OCI-LY7 (cell line): ENCODE results near the gene AP1M2. TPM values are rescaled to one million over a fixed set of nuclear protein-coding genes. Genes with fewer than 3 reads are reported as not detected.
"Not testable (repeated sequence)": the region's sequence is repeated elsewhere in the genome, so short reads cannot be mapped to it uniquely, and the experiment has no call there.

Experiments
- BruUV-seq: library from RNA; stranded (reverse); fragments of 400-500 nt; replicated peaks from 2 replicates; lab custom pipeline; 2021; lab: Mats Ljungman, UMichigan
- CTCF ChIA-PET: fragments of 300-600 bp; sonication (Branson Sonifier 250); formaldehyde crosslinking; loops from one replicate; lab custom pipeline; 2022; ENCODE audit warnings: antibody characterized with exemption; ENCODE audit not compliant: unreplicated experiment; lab: Charles Lee
- POLR2A ChIA-PET: fragments of 300-600 bp; sonication (Branson Sonifier 250); formaldehyde crosslinking; loops from one replicate; lab custom pipeline; 2022; ENCODE audit warnings: antibody characterized with exemption; lab: Charles Lee
- DNase-seq: peaks from one replicate; pipeline ENCODE4 v3.0.0-alpha.2; 2015; ENCODE audit warnings: low spot score
- H2AFZ ChIP-seq: fragments of 200-600 bp; sonication (generic), shearing (Covaris generic); 2 replicates; pipeline ENCODE4 v1.6.1; 2014; ENCODE audit warnings: mild to moderate bottlenecking, antibody characterized with exemption, low read length, moderate library complexity
- H3K27ac ChIP-seq: fragments of 200-600 bp; sonication (generic); 2 replicates; pipeline ENCODE4 v1.5.1; 2014; ENCODE audit warnings: mixed run types, low read depth, mild to moderate bottlenecking, moderate library complexity, low read length, inconsistent platforms; ENCODE audit not compliant: poor library complexity, severe bottlenecking
- H3K36me3 ChIP-seq: fragments of 200-600 bp; sonication (generic); 2 replicates; pipeline ENCODE4 v1.6.1; 2014; ENCODE audit warnings: mild to moderate bottlenecking, antibody characterized with exemption, low read length, moderate library complexity, mixed read lengths; ENCODE audit not compliant: insufficient read depth
- H3K4me1 ChIP-seq: fragments of 200-600 bp; sonication (generic); 2 replicates; pipeline ENCODE4 v1.5.1; 2014; ENCODE audit warnings: mild to moderate bottlenecking, low read length; ENCODE audit not compliant: insufficient read depth, poor library complexity, severe bottlenecking
- H3K4me2 ChIP-seq: fragments of 200-600 bp; sonication (generic); 2 replicates; pipeline ENCODE4 v1.6.1; 2014; ENCODE audit warnings: mild to moderate bottlenecking, low read length
- H3K4me3 ChIP-seq: fragments of 200-600 bp; sonication (generic); 2 replicates; pipeline ENCODE4 v1.5.1; 2014; ENCODE audit warnings: mild to moderate bottlenecking, low read depth, low read length; ENCODE audit not compliant: poor library complexity, severe bottlenecking
- H3K79me2 ChIP-seq: fragments of 200-600 bp; sonication (generic); 2 replicates; pipeline ENCODE4 v1.6.1; 2016; ENCODE audit warnings: low read depth, mild to moderate bottlenecking, low read length, moderate library complexity, mixed read lengths; ENCODE audit not compliant: insufficient read depth
- H3K9me2 ChIP-seq: fragments of 200-600 bp; sonication (generic); 2 replicates; pipeline ENCODE4 v1.6.1; 2016; ENCODE audit warnings: mild to moderate bottlenecking, low read length, mixed read lengths; ENCODE audit not compliant: insufficient read depth
- H3K9me3 ChIP-seq: fragments of 200-600 bp; sonication (generic); 2 replicates; pipeline ENCODE4 v1.6.1; 2014; ENCODE audit warnings: mild to moderate bottlenecking, mixed run types, low read length, mixed read lengths
- H4K20me1 ChIP-seq: fragments of 200-600 bp; sonication (generic); 2 replicates; pipeline ENCODE4 v1.6.1; 2014; ENCODE audit warnings: mild to moderate bottlenecking, antibody characterized with exemption, low read length, moderate library complexity, mixed read lengths; ENCODE audit not compliant: insufficient read depth
- EZH2phosphoT487 ChIP-seq: fragments of 200-600 bp; sonication (generic); IDR thresholded peaks from 2 replicates; pipeline ENCODE4 v1.6.1; 2018; ENCODE audit warnings: low read depth, borderline replicate concordance, mild to moderate bottlenecking, mixed run types, antibody characterized with exemption, low read length, moderate library complexity, mixed read lengths
- intact Hi-C: fragments of 100-400 bp; cut with micrococcal nuclease; formaldehyde crosslinking; loops from one replicate; pipeline ENCODE4 v1.10.0; 2022; ENCODE audit not compliant: unreplicated experiment
- total RNA-seq, 2 experiments: library from RNA; depleted of rRNA in 1 of 2; stranded (reverse); fragments of >200 nt in 1 of 2; shearing (Covaris generic) in 1 of 2; gene quantifications; 2 replicates each; pipeline ENCODE4 v1.2.3, GENCODE V29; 2014 to 2022
- TF ChIP-seq, protein P1 (sequence below): fragments of 200-600 bp; sonication (generic); conservative IDR thresholded peaks from 2 replicates; pipeline ENCODE4 v1.5.1; 2014; ENCODE audit warnings: mild to moderate bottlenecking, antibody characterized with exemption, low read length, moderate library complexity, mixed read lengths

The AP1M2 gene
- total RNA-seq, 2 experiments from 2014 or later, result 0.44 TPM; not detected in 1

DNA sequence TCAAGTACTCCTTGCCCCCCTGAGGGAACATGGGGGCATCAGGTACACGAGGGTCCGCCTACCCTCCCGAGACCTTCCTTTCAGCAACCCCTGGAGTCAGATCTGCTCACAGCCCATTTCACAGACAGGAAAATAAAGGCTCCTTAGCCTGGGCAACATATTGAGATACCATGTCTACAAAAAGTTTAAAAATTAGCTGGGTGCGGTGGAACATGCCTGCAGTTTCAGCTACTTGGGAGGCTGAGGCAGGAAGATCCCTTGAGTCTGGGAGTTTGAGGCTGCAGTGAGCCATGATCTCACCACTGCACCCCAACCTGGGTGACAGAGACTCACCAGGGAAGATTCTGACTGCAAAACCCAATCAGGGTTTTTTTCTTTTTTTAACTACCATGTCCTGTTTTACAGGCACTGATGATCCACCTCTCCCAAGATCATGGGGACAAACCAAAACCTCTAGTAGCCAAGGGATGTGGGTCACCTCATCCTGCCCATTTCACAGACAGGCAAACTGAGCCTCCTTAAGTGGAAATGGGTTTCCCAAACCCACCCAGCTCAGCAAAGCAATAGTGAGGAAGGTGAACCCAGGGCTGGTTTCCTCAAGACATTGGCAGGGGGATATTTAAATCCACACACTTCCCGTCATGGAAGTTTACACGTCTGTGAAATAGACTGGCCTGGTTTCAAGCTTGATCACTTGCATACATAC, 11.9 kb downstream of the AP1M2 start:
- ChIA-PET CTCF (no interaction called here), POLR2A (no interaction called here)
- BruUV-seq, result no TSS peak
- no peak for TF ChIP-seq EZH2phosphoT487
- TF ChIP-seq, protein P1, sequence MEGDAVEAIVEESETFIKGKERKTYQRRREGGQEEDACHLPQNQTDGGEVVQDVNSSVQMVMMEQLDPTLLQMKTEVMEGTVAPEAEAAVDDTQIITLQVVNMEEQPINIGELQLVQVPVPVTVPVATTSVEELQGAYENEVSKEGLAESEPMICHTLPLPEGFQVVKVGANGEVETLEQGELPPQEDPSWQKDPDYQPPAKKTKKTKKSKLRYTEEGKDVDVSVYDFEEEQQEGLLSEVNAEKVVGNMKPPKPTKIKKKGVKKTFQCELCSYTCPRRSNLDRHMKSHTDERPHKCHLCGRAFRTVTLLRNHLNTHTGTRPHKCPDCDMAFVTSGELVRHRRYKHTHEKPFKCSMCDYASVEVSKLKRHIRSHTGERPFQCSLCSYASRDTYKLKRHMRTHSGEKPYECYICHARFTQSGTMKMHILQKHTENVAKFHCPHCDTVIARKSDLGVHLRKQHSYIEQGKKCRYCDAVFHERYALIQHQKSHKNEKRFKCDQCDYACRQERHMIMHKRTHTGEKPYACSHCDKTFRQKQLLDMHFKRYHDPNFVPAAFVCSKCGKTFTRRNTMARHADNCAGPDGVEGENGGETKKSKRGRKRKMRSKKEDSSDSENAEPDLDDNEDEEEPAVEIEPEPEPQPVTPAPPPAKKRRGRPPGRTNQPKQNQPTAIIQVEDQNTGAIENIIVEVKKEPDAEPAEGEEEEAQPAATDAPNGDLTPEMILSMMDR, result no peak
- no peaks in the 10 kb centered on the region for H3K36me3 ChIP-seq
- H3K9me3 ChIP-seq, result no peaks in the 10 kb centered on the region
- no peak overlapping the region for H2AFZ ChIP-seq
- no peaks in the 10 kb centered on the region; the same call in 1 of the 2 replicates for H3K79me2 ChIP-seq
- no peak overlapping the region for H3K4me3 ChIP-seq
- intact Hi-C loops, result no loop called here
- H3K27ac ChIP-seq, result no peak overlapping the region
- H3K4me2 ChIP-seq, result no peak overlapping the region
- H3K4me1 ChIP-seq, result peaks cover 9% of the 10 kb centered on the region
- H3K9me2 ChIP-seq, result no peaks in the 10 kb centered on the region
- no peak for DNase-seq
- no peaks in the 10 kb centered on the region for H4K20me1 ChIP-seq

DNA sequence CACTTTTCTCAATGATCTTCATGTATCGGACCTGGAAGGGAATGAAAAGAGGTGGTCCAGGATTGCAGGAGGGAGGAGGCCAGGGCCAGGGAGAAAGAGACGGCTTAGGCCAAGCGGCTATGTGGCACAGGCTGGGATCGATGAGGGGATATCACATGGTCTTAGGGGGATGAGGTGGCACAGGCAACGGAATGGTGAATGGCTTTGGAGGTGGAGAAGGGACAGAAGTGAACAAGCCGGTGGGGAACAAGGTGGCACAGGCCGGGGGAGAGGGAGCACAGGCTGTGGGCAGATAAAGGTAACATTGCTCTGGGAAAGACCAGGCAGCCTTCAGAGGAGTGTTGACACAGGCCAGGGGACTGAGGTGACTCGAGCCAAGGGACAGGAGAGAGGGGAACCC, 12.7 kb downstream of the AP1M2 start:
- no TSS peak for BruUV-seq
- H3K4me1 ChIP-seq, result peaks cover 16% of the 10 kb centered on the region
- no peak overlapping the region for H3K27ac ChIP-seq
- no peaks in the 10 kb centered on the region for H3K9me3 ChIP-seq
- no peaks in the 10 kb centered on the region for H3K36me3 ChIP-seq
- no peak overlapping the region for H3K4me2 ChIP-seq
- POLR2A ChIA-PET, result no interaction called here
- DNase-seq, result no peak
- TF ChIP-seq, protein P1, result no peak
- TF ChIP-seq EZH2phosphoT487, result no peak
- intact Hi-C loops, result no loop called here
- CTCF ChIA-PET, result no interaction called here
- H4K20me1 ChIP-seq, result no peaks in the 10 kb centered on the region
- no peaks in the 10 kb centered on the region for H3K9me2 ChIP-seq
- no peak overlapping the region for H2AFZ ChIP-seq
- no peak overlapping the region for H3K4me3 ChIP-seq
- no peaks in the 10 kb centered on the region; the same call in 1 of the 2 replicates for H3K79me2 ChIP-seq

DNA sequence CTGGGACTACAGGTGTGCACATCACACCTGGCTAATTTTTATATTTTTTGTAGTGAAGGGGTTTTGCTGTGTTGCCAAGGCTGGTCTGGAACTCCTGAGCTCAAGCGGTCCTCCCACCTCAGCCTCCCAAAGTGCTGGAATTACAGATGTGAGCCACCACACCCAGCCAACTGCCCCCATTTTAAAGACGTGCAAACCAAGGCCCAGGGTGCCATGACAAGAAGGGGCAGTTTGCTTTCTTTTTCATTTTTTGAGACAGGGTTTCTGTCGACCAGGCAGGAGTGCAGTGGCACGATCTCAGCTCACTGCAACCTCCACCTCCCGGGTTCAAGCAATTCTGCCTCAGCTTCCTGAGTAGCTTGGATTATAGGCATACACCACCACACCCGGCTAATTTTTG, 13.3 kb downstream of the AP1M2 start:
- CTCF ChIA-PET, result not testable (repeated sequence)

More for the DNA sequence above, 13.3 kb downstream of the AP1M2 start:
- H3K4me1 ChIP-seq, result peaks cover 18% of the 10 kb centered on the region
- intact Hi-C loops, result loop anchor here (2.0 kb wide), 1 partner anchor 125 kb away; no protein-coding TSS in a partner anchor
- BruUV-seq, H3K27ac ChIP-seq, H3K36me3 ChIP-seq, H2AFZ ChIP-seq, DNase-seq, H3K79me2 ChIP-seq, H3K9me3 ChIP-seq, H3K4me3 ChIP-seq, H4K20me1 ChIP-seq, H3K9me2 ChIP-seq, H3K4me2 ChIP-seq: not testable (repeated sequence)
- POLR2A ChIA-PET, result interaction anchor here (0.9 kb wide), 1 partner anchor 39 kb away, joined by 3 read pairs; no protein-coding TSS in a partner anchor
